GM13976 (cell line): Measurements from ENCODE around the gene CAPN13.

ENCODE experiments used
- DNase-seq: peaks from one replicate; pipeline ENCODE4 v3.0.0; 2012; ENCODE audit warnings: low spot score
- in situ Hi-C: fragments of 300-500 bp; cut with MboI; formaldehyde crosslinking; loops from one replicate; pipeline ENCODE4 v1.12.0; 2022; ENCODE audit warnings: low sequenced_read_pairs, mixed read lengths, inconsistent platforms; ENCODE audit not compliant: unreplicated experiment
- TF ChIP-seq, protein P1 (sequence below): IDR thresholded peaks from 2 replicates; pipeline ENCODE4 v1.5.1; 2012; ENCODE audit warnings: borderline replicate concordance, mild to moderate bottlenecking; ENCODE audit not compliant: insufficient read depth; ENCODE audit errors: extremely low read depth, missing control alignments, control extremely low read depth

The CAPN13 gene

GRCh38 chr2:30766666-30767065, 40.6 kb downstream of the CAPN13 start:
- in situ Hi-C loops: no loop called here
- TF ChIP-seq, protein P1, sequence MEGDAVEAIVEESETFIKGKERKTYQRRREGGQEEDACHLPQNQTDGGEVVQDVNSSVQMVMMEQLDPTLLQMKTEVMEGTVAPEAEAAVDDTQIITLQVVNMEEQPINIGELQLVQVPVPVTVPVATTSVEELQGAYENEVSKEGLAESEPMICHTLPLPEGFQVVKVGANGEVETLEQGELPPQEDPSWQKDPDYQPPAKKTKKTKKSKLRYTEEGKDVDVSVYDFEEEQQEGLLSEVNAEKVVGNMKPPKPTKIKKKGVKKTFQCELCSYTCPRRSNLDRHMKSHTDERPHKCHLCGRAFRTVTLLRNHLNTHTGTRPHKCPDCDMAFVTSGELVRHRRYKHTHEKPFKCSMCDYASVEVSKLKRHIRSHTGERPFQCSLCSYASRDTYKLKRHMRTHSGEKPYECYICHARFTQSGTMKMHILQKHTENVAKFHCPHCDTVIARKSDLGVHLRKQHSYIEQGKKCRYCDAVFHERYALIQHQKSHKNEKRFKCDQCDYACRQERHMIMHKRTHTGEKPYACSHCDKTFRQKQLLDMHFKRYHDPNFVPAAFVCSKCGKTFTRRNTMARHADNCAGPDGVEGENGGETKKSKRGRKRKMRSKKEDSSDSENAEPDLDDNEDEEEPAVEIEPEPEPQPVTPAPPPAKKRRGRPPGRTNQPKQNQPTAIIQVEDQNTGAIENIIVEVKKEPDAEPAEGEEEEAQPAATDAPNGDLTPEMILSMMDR: no peak
- DNase-seq: no peak

- in situ Hi-C loops: no loop called here
- no peak for DNase-seq
- TF ChIP-seq, protein P1: no peak
These were observed 41.3 kb downstream of the CAPN13 start for GRCh38 chr2:30765876-30766470.

DNA sequence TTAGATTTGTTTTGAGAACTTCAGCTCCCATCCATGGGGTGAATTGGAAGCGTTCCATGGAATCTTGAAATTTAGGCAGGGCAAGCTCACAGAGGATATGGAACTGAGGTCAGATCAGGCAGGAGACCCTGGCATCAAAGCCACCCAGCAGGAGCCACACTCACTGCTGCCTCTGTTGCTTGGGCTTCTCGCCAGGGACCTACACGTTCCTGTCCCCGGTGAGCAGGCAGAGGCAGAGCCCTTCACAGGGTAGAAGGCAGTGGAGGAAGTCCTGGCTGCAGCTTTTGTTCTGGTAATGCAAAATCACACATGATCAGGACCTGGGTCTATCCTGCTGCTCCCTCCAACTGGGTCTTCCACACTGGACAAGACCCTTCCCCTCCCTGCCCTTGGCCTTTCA, 42.1 kb downstream of the CAPN13 start:
- TF ChIP-seq, protein P1: no peak
- DNase-seq: no peak
- in situ Hi-C loops: no loop called here

- in situ Hi-C loops: no loop called here
- TF ChIP-seq, protein P1: no peak
- no peak for DNase-seq
These were observed 43.0 kb downstream of the CAPN13 start for GRCh38 chr2:30764021-30764800.

DNA sequence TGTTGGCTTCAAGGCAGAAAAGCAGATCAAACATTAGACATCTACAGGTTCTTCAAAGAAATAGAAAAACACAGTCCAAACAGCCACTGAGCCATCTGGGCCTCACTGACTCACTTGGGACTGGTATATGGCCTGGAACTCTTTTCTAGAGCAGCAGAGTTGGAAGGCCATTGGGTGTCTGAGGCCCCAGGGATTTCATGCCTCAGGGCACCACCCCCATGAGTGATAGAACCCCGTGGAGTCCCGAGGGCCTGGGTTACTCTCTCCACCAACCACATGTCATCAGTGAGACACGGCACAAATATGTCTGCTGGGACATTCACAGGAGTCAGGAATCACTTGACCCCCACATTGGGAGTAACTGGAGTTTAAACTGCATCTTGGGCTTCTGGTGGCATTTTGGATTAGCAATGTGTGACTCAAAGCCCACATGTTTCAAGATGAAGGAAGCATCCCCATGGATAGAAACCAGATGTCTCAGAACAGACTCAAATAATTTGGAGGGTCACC, 44.0 kb downstream of the CAPN13 start:
- TF ChIP-seq, protein P1: no peak
- DNase-seq: no peak
- in situ Hi-C loops: no loop called here

DNA sequence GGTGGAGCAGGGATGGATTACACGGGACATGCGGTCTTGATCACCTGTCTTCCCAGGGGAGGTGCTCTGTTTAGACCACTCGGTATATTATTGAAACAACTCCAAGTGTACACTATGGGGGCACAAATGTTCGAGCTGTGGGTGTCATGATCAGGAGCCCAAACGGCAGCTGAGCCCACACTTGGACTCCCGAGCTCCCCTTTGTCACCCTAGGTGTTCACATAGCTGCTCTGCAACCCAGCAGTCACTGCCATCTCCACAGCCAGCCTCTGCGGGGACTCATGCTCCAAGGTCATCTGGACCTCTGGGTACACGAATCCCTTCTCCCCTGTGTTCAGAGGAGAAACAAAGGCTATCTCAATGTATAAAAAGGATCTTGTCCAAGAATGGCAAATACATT, 46.0 kb downstream of the CAPN13 start:
- in situ Hi-C loops: no loop called here
- DNase-seq: no peak

More for the DNA sequence above, 46.0 kb downstream of the CAPN13 start:
- TF ChIP-seq, protein P1: no peak
